GM23338 (cell line): ENCODE results near the gene RNF13.

Experiments
- EZH2 ChIP-seq: fragments of 200-600 bp; sonication (generic); IDR thresholded peaks from one replicate; pipeline ENCODE4 v1.8.0; 2017; ENCODE audit warnings: antibody characterized with exemption, mild to moderate bottlenecking, low read depth; ENCODE audit not compliant: unreplicated experiment
- EZH2phosphoT487 ChIP-seq: fragments of 200-600 bp; sonication (generic); IDR thresholded peaks from one replicate; pipeline ENCODE4 v1.8.1; 2018; ENCODE audit warnings: antibody characterized with exemption; ENCODE audit not compliant: unreplicated experiment
- POLR2AphosphoS5 ChIP-seq: IDR thresholded peaks from 2 replicates; pipeline ENCODE4 v1.6.1; 2016; ENCODE audit warnings: antibody characterized with exemption, low read depth
- STAT1 ChIP-seq: IDR thresholded peaks from one replicate; pipeline ENCODE4 v1.6.1; 2016; ENCODE audit warnings: antibody characterized with exemption; ENCODE audit not compliant: unreplicated experiment
- TF ChIP-seq, protein P1 (sequence below), 2 experiments: fragments of 200-600 bp in 1 of 2; sonication (generic) in 1 of 2; conservative IDR thresholded peaks; 2 replicates each; pipeline versions ENCODE4 v1.5.1 to v1.6.1; 2016 to 2017; ENCODE audit warnings: antibody characterized with exemption in 2 of 2, low read depth in 2 of 2, mild to moderate bottlenecking in 2 of 2, moderate library complexity in 1 of 2

DNA sequence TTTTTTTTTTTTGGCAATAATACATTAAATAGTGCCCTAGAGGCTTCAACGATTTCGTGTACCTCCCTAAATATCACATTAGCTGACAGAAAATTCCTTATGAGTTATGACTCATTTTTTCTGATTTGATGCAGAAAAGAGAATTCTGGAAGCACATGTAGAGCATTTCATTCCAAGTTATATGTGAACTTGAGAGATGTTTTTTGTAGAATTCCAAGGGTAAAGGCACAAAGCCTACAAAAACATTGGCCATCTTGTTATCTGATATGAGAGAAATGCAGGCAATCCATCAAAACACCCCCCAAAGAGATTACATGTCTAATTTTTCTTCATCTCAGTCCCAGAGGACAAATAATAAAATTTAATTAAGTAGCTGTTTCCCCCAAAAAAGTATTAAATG, 164.4 kb downstream of the RNF13 start:
- TF ChIP-seq, protein P1, sequence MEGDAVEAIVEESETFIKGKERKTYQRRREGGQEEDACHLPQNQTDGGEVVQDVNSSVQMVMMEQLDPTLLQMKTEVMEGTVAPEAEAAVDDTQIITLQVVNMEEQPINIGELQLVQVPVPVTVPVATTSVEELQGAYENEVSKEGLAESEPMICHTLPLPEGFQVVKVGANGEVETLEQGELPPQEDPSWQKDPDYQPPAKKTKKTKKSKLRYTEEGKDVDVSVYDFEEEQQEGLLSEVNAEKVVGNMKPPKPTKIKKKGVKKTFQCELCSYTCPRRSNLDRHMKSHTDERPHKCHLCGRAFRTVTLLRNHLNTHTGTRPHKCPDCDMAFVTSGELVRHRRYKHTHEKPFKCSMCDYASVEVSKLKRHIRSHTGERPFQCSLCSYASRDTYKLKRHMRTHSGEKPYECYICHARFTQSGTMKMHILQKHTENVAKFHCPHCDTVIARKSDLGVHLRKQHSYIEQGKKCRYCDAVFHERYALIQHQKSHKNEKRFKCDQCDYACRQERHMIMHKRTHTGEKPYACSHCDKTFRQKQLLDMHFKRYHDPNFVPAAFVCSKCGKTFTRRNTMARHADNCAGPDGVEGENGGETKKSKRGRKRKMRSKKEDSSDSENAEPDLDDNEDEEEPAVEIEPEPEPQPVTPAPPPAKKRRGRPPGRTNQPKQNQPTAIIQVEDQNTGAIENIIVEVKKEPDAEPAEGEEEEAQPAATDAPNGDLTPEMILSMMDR (conservative IDR thresholded peaks at IDR 0.05; ENCODE audit: low read depth in 2 of 2) = no peak
- TF ChIP-seq EZH2 = no peak
- TF ChIP-seq EZH2phosphoT487 = no peak
- no peak for TF ChIP-seq POLR2AphosphoS5
- TF ChIP-seq STAT1 = no peak
